H1 (cell line): ENCODE measurements around the gene INHBA. TPM values are rescaled to one million over a fixed set of nuclear protein-coding genes. Genes with fewer than 3 reads are reported as not detected.

Source experiments
- TAF7 ChIP-seq: optimal IDR thresholded peaks from 2 replicates; pipeline ENCODE3; 2011; ENCODE audit warnings: low read depth, mild to moderate bottlenecking, inconsistent platforms, low read length, moderate library complexity, borderline replicate concordance
- polyA plus RNA-seq, 7 experiments: library from polyadenylated mRNA; depleted of rRNA in 3 of 7; stranded (reverse) in 5 of 7; unstranded in 2 of 7; fragments of >200 nt in 5 of 7; fragments of 200-250 nt in 2 of 7; gene quantifications; 1 replicate in 5 of 7; 2 replicates in 1 of 7; 4 replicates in 1 of 7; pipeline versions ENCODE4 v1.2.1 to v1.2.3, GENCODE V29; 2011 to 2013; ENCODE audit warnings: missing spikeins in 2 of 7, mixed read lengths in 2 of 7
- total RNA-seq: library from RNA; stranded (reverse); fragmentation: NEBNext Ultra II Directional; extraction: Animal tissue kit (Norgen Biotek cat#: 25700); gene quantifications from 2 replicates; pipeline ENCODE4 v1.2.1, GENCODE V29; 2021

INHBA gene
- total and polyA plus RNA-seq, 2 of the 8 experiments (the other 6 are each of a cell fraction or from before 2014, with no cell fraction given) = 1.1 to 2.7 TPM

DNA sequence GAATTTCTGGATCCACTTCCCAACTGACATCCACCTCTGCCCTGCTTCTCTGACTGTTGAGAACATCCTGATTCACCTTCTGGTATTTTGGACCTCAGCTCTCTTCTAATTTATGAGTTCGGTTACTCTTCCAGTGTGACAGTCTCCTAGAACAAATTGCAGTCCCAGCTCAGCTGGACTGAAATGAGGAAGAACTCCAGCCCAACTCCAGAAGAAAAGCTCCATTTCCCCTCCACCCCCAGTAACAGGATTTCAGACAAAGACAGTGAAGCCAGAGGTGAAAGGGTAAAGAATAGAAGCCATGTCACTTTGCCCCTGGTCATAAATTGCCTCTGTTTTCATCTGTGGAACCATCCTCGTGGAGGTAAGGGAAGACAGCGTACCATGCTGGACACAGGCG, 26.2 kb upstream of the INHBA start (continued):
- no peak for TF ChIP-seq TAF7
- TF ChIP-seq, all 59 proteins: peak for 0
